Thoracic aorta (tissue), 2 donors: ENCODE measurements around the gene SLX9. TPM values are rescaled to one million over a fixed set of nuclear protein-coding genes. Genes with fewer than 3 reads are reported as not detected.

Experiments
- ATAC-seq: fragments of 150-250 bp; one replicate; pipeline ENCODE4 v1.8.0; 2017; ENCODE audit warnings: low read depth; ENCODE audit not compliant: insufficient number of reproducible peaks, low FRiP score
- DNase-seq: peaks from one replicate; pipeline ENCODE4 v3.0.0-alpha.2; 2020; ENCODE audit warnings: low spot score
- H3K27ac ChIP-seq, 2 donors: fragments of 200-600 bp; sonication (generic); 1 replicate in 1 of 2; 2 replicates in 1 of 2; pipeline ENCODE4 v1.5.1; 2016; ENCODE audit warnings: mild to moderate bottlenecking in 2 of 2, moderate library complexity in 2 of 2
- H3K27me3 ChIP-seq: fragments of 200-600 bp; sonication (generic); replicated peaks from 2 replicates; pipeline ENCODE4 v1.6.0; 2016; ENCODE audit warnings: mild to moderate bottlenecking; ENCODE audit not compliant: insufficient read depth
- H3K36me3 ChIP-seq: fragments of 200-600 bp; sonication (generic); one replicate; pipeline ENCODE4 v1.5.1; 2016
- H3K4me1 ChIP-seq, 2 donors: fragments of 200-600 bp; sonication (generic); 1 replicate in 1 of 2; 2 replicates in 1 of 2; pipeline versions ENCODE4 v1.5.1 to v1.6.0; 2016; ENCODE audit warnings: low read depth in 2 of 2, mild to moderate bottlenecking in 1 of 2; ENCODE audit not compliant: control insufficient read depth in 1 of 2
- H3K4me3 ChIP-seq: fragments of 200-600 bp; sonication (generic); 2 replicates; pipeline ENCODE4 v1.5.1; 2016; ENCODE audit warnings: mild to moderate bottlenecking
- H3K9me3 ChIP-seq: fragments of 200-600 bp; sonication (generic); 2 replicates; pipeline ENCODE4 v1.5.1; 2016
- total RNA-seq, 2 donors: library from RNA; depleted of rRNA; stranded (reverse); fragments of >200 nt; gene quantifications; one replicate each; pipeline versions ENCODE4 v1.1.0 to v1.2.3, GENCODE V29; 2016
- TF ChIP-seq, protein P1 (sequence below): fragments of 200-600 bp; sonication (generic); IDR thresholded peaks from one replicate; pipeline ENCODE4 v1.5.1; 2019; ENCODE audit warnings: antibody characterized with exemption

SLX9 gene
- total RNA-seq, 2 donors from 2014 or later: 5.9 to 10.6 TPM

DNA sequence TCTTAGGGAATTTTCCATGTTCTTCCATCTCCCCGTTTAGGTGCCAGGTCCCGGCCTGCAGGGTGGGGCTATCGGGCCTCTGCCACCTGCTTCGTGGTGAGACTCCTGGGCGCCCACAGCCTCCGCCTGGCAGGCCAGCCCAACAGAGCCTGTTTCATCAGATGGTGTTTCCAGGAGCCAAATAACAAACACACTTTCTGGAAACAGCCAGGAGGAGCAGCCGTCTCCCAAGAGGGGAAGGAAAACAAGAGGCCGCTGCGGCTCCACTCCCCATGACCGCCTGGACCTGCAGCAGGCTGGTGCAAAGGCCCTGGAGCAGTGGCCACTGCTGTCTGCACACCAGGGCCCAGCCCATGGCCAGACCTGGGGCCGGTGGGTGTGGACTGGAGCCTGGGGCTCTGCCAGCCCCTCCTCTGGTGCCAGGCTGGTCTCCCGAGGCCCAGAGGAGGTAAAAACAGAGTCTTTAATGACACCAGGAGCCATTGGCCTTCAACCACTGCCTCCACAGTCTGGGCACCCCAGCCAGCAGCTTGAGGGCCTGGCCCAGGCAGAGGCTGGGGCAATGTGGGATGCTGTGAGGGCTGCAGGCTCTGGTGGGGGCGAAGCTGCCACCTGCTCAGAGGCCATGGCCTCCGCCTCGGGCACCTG lies 55.0 kb downstream of the SLX9 start:
- TF ChIP-seq, protein P1, sequence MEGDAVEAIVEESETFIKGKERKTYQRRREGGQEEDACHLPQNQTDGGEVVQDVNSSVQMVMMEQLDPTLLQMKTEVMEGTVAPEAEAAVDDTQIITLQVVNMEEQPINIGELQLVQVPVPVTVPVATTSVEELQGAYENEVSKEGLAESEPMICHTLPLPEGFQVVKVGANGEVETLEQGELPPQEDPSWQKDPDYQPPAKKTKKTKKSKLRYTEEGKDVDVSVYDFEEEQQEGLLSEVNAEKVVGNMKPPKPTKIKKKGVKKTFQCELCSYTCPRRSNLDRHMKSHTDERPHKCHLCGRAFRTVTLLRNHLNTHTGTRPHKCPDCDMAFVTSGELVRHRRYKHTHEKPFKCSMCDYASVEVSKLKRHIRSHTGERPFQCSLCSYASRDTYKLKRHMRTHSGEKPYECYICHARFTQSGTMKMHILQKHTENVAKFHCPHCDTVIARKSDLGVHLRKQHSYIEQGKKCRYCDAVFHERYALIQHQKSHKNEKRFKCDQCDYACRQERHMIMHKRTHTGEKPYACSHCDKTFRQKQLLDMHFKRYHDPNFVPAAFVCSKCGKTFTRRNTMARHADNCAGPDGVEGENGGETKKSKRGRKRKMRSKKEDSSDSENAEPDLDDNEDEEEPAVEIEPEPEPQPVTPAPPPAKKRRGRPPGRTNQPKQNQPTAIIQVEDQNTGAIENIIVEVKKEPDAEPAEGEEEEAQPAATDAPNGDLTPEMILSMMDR: no peak
- peak; percentile 11 for ATAC-seq
- H3K4me3 ChIP-seq: no peak overlapping the region
- H3K36me3 ChIP-seq: no peaks in the 10 kb centered on the region
- no peaks in the 10 kb centered on the region for H3K9me3 ChIP-seq
- no peak for DNase-seq
- peaks cover 8 to 26% of the 10 kb centered on the region in 2 donors for H3K4me1 ChIP-seq
- H3K27me3 ChIP-seq: no peaks in the 10 kb centered on the region
- H3K27ac ChIP-seq: peak overlapping the region; percentile 17 to 73

DNA sequence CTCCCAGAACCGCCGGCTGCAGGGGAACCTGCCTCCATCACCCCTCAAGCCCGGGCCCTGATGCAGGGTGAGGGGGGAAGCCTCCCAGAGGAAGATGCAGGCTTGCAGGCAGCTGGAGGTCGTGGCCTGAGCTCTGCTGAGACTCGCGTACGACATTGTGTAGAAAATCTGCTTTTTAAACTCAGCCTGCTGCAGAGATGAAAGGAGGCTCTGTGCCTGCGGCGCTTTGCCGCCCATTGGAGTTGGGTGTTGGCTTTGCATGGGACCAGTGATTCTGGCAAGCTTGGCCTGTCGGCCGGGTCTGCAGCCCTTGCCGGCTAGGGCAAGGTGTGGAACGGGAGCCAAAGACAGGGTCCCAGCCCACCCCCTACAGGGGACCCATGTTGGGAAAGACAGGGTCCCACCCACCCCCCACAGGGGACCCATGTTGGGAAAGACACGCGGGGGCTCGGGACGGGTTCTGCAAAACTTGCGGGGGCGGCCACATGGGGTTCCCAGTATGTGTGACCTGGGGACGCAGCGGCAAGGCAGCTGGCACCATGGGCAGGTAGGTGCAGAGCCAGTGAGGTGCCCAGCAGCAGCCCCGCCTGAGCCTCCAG lies 55.6 kb downstream of the SLX9 start:
- H3K27ac ChIP-seq: peak overlapping the region; percentile 17 to 73
- TF ChIP-seq, protein P1: no peak
- H3K9me3 ChIP-seq: no peaks in the 10 kb centered on the region
- no peaks in the 10 kb centered on the region for H3K36me3 ChIP-seq
- H3K4me3 ChIP-seq: no peak overlapping the region
- H3K27me3 ChIP-seq: no peaks in the 10 kb centered on the region
- DNase-seq (no peak), ATAC-seq (no peak)
- peaks cover 12 to 33% of the 10 kb centered on the region in 2 donors for H3K4me1 ChIP-seq

DNA sequence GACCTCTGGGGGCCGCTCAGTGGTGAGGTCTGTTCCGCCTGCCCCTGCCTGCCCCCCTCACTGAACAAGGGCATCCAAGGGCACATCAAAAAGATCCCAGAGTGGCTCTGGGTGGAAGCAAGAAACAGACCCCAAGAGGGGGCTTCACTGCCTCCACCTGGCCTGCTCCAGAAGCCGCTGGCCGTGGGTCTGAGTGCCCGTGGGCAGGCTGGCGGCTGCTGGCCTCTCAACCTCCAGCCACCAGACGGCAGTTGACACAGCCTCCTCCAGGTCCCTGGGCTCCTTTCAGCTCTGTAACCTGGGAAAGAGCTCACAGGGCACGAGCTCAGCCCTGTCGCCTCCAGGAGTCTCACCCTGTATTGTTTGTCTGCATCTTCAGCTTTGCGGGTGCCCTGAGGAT lies 56.3 kb downstream of the SLX9 start:
- Histone ChIP-seq H3K4me3 (no peak overlapping the region), H3K36me3 (no peaks in the 10 kb centered on the region), H3K27me3 (no peaks in the 10 kb centered on the region), H3K27ac (no peak overlapping the region), H3K4me1 (peaks cover 16 to 39% of the 10 kb centered on the region in 2 donors), H3K9me3 (no peaks in the 10 kb centered on the region)
- no peak for ATAC-seq
- TF ChIP-seq, protein P1: no peak
- no peak for DNase-seq

DNA sequence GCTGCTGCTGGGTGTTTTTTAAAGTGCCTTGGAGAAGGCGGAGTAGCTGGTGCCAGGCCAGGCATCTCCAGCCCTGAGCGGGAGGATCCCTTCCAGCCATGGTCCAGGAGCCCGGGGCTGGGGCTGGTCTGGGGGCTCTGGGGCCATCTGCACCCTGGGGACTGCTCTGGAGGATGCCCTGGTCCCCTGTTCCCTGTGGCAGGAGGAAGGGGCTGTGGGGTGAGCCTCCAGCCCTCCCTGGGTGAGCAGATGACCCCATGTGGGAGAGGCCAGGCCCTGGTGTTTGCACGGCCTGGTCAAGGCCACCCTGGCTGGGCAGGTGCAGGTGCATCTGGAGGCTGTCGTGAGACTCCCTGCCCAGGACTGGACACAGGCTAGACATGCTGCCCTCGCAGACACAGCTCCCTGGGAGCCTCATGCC lies 56.7 kb downstream of the SLX9 start:
- H3K36me3 ChIP-seq: no peaks in the 10 kb centered on the region
- no peak for DNase-seq
- H3K9me3 ChIP-seq: no peaks in the 10 kb centered on the region
- no peaks in the 10 kb centered on the region for H3K27me3 ChIP-seq
- no peak overlapping the region for H3K27ac ChIP-seq
- no peak overlapping the region for H3K4me3 ChIP-seq
- peaks cover 19 to 43% of the 10 kb centered on the region in 2 donors for H3K4me1 ChIP-seq
- TF ChIP-seq, protein P1: no peak
- ATAC-seq: no peak

DNA sequence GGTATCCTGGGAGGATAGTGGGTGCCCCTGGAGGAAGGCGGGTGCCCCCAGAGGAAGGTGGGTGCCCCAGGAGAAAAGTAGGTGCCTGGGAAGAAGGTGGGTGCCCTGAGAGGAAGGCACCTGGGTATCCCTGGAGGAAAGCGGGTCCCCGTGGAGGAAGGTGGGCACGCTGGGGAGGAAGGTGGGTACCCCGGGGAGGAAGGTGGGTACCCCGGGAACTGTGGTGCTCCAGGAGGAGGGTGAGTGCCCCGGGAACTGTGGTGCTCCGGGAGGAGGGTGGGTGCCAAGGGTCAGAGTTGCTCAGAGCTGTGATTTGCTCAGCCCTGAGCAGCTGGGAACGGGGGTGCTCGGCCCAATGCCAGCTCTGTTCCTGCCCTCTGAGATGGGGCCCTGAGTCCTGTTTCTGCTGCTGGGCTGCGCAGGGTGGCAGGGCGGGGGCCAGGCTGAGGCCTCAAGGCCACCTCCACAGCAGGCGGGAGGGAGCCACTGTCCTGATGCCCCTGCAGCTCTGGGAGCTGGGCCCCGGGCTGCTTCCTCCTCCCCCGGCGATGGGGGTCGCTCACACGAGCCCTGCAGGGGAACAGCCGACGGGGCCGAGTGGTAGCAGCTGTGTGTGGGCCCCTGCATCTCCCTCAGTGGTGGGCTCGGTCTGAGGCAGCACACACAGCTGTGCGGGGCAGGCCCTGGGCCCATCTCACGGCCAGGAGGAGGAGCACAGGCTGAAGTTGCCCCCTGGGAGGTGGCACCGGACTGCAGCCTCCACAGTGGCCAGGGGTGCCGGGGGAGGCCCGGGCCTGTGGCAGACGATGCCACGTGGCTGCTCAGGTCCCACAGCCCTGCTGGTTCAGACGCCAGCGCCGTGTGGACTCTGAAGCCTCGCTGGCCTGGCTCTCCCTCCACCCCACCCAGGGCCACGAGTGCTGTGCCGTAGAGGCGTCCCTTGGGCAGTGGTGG lies 57.4 kb downstream of the SLX9 start:
- no peak overlapping the region for H3K27ac ChIP-seq
- H3K27me3 ChIP-seq: no peaks in the 10 kb centered on the region

More for the DNA sequence above, 57.4 kb downstream of the SLX9 start:
- peaks cover 19 to 46% of the 10 kb centered on the region in 2 donors for H3K4me1 ChIP-seq
- H3K9me3 ChIP-seq: no peaks in the 10 kb centered on the region
- TF ChIP-seq, protein P1: no peak
- no peak for ATAC-seq
- DNase-seq: no peak
- H3K36me3 ChIP-seq: no peaks in the 10 kb centered on the region
- H3K4me3 ChIP-seq: no peak overlapping the region
